Astrocyte (in vitro differentiated cells and primary cell): Measurements from ENCODE around the gene UQCR11. TPM values are rescaled to one million over a fixed set of nuclear protein-coding genes. Genes with fewer than 3 reads are reported as not detected.
A peak's percentile ranks its signal among the peaks of the same experiment; 100 is the strongest.

Experiments
- DNase-seq: peaks from one replicate; pipeline ENCODE4 v3.0.0-alpha.2; 2010; ENCODE audit warnings: low read depth
- FAIRE-seq: peaks from 2 replicates; lab custom pipeline; 2011; peaks lifted over from hg19 to GRCh38; lab: Jason Lieb, UNC
- H2AFZ ChIP-seq: 2 replicates; pipeline ENCODE4 v1.6.0; 2012; ENCODE audit warnings: low read depth, low read length, inconsistent platforms
- H3K27ac ChIP-seq: 2 replicates; pipeline ENCODE4 v1.5.1; 2011; ENCODE audit warnings: low read depth, low read length, inconsistent platforms
- H3K27me3 ChIP-seq: 2 replicates; pipeline ENCODE4 v1.6.0; 2011; ENCODE audit warnings: low read length, inconsistent platforms; ENCODE audit not compliant: insufficient read depth
- H3K36me3 ChIP-seq: 2 replicates; pipeline ENCODE4 v1.5.1; 2011; ENCODE audit warnings: low read length, inconsistent platforms; ENCODE audit not compliant: insufficient read depth
- H3K4me1 ChIP-seq: 2 replicates; pipeline ENCODE4 v1.5.1; 2011; ENCODE audit warnings: low read length, inconsistent platforms; ENCODE audit not compliant: insufficient read depth
- H3K4me2 ChIP-seq: 2 replicates; pipeline ENCODE4 v1.6.0; 2012; ENCODE audit warnings: low read length, inconsistent platforms
- H3K4me3 ChIP-seq: 2 replicates; pipeline ENCODE4 v1.5.1; 2011; ENCODE audit warnings: low read depth, mild to moderate bottlenecking, low read length, inconsistent platforms; ENCODE audit not compliant: insufficient read depth
- H3K79me2 ChIP-seq: 2 replicates; pipeline ENCODE4 v1.6.0; 2012; ENCODE audit warnings: mild to moderate bottlenecking, low read length, inconsistent platforms; ENCODE audit not compliant: insufficient read depth
- H3K9ac ChIP-seq: 2 replicates; pipeline ENCODE4 v1.6.0; 2012; ENCODE audit warnings: mild to moderate bottlenecking, low read length, inconsistent platforms
- H3K9me3 ChIP-seq: 2 replicates; pipeline ENCODE4 v1.5.1; 2012; ENCODE audit warnings: low read depth, mild to moderate bottlenecking, low read length, inconsistent platforms; ENCODE audit not compliant: insufficient read depth
- H4K20me1 ChIP-seq: 2 replicates; pipeline ENCODE4 v1.6.0; 2012; ENCODE audit warnings: low read length, inconsistent platforms; ENCODE audit not compliant: insufficient read depth
- H3K27ac Mint-ChIP-seq: one replicate; pipeline ENCODE4 v1.8.0; 2021; ENCODE audit warnings: mild to moderate bottlenecking, mixed read lengths; ENCODE audit not compliant: unreplicated experiment
- H3K27me3 Mint-ChIP-seq: one replicate; pipeline ENCODE4 v1.8.0; 2021; ENCODE audit warnings: low read depth, mixed read lengths; ENCODE audit not compliant: unreplicated experiment
- H3K36me3 Mint-ChIP-seq: one replicate; pipeline ENCODE4 v1.8.0; 2021; ENCODE audit warnings: low read depth, mixed read lengths; ENCODE audit not compliant: unreplicated experiment
- H3K4me1 Mint-ChIP-seq: one replicate; pipeline ENCODE4 v1.8.0; 2021; ENCODE audit warnings: low read depth, mixed read lengths; ENCODE audit not compliant: unreplicated experiment
- H3K4me3 Mint-ChIP-seq: one replicate; pipeline ENCODE4 v1.8.0; 2021; ENCODE audit warnings: mild to moderate bottlenecking, moderate library complexity, mixed read lengths; ENCODE audit not compliant: unreplicated experiment
- H3K9me3 Mint-ChIP-seq: one replicate; pipeline ENCODE4 v1.8.0; 2021; ENCODE audit warnings: mild to moderate bottlenecking, mixed read lengths; ENCODE audit not compliant: unreplicated experiment
- CTCF ChIP-seq: IDR thresholded peaks from 2 replicates; pipeline ENCODE4 v1.5.1; 2011; ENCODE audit warnings: low read depth, mild to moderate bottlenecking, inconsistent platforms, low read length, moderate library complexity; ENCODE audit not compliant: insufficient read depth
- EZH2 ChIP-seq: IDR thresholded peaks from 2 replicates; pipeline ENCODE4 v1.6.1; 2012; ENCODE audit warnings: mild to moderate bottlenecking, low read length, inconsistent platforms; ENCODE audit not compliant: insufficient read depth
- total RNA-seq: library from RNA; stranded (reverse); gene quantifications from 2 replicates; pipeline ENCODE4 v1.2.1, GENCODE V29; 2021

Gene UQCR11
- total RNA-seq, 1 donor from 2014 or later, result 255 TPM

- Mint-ChIP-seq H3K9me3 (no peaks in the 10 kb centered on the region), H3K36me3 (peaks cover 3% of the 10 kb centered on the region), H3K27me3 (peaks cover 2% of the 10 kb centered on the region), H3K27ac (peak overlapping the region; percentile 85), H3K4me3 (peak overlapping the region; percentile 92), H3K4me1 (no peaks in the 10 kb centered on the region)
- TF ChIP-seq CTCF (no peak), EZH2 (no peak)
- peak overlapping the region; percentile 86 for H3K9ac ChIP-seq
- DNase-seq, result no peak
- FAIRE-seq, result no peak
- H3K4me2 ChIP-seq, result peak overlapping the region; percentile 99
- no peaks in the 10 kb centered on the region for H3K36me3 ChIP-seq
- peak overlapping the region; percentile 49 for H3K27ac ChIP-seq
- H3K27me3 ChIP-seq, result no peaks in the 10 kb centered on the region
- no peaks in the 10 kb centered on the region for H3K9me3 ChIP-seq
- peaks cover 46% of the 10 kb centered on the region for H4K20me1 ChIP-seq
- H2AFZ ChIP-seq, result no peak overlapping the region
- H3K4me1 ChIP-seq, result peaks cover 3% of the 10 kb centered on the region
- peak overlapping the region; percentile 84 for H3K4me3 ChIP-seq
- peaks cover 51% of the 10 kb centered on the region for H3K79me2 ChIP-seq
Observed at GRCh38 chr19:1651568-1652291, 46.5 kb upstream of the UQCR11 start.

- H3K27me3 ChIP-seq, result no peaks in the 10 kb centered on the region
- H3K79me2 ChIP-seq, result peaks cover 58% of the 10 kb centered on the region
- H3K4me3 Mint-ChIP-seq, result peak overlapping the region; percentile 92
- H3K9me3 ChIP-seq, result no peaks in the 10 kb centered on the region
- no peak for DNase-seq
- no peak overlapping the region for H2AFZ ChIP-seq
- H3K9me3 Mint-ChIP-seq, result no peaks in the 10 kb centered on the region
- peaks cover 3% of the 10 kb centered on the region for H3K36me3 Mint-ChIP-seq
- peaks cover 50% of the 10 kb centered on the region for H4K20me1 ChIP-seq
- peak overlapping the region; percentile 86 for H3K9ac ChIP-seq
- peaks cover 3% of the 10 kb centered on the region for H3K4me1 ChIP-seq
- no peaks in the 10 kb centered on the region for H3K36me3 ChIP-seq
- H3K4me1 Mint-ChIP-seq, result no peaks in the 10 kb centered on the region
- no peak for TF ChIP-seq CTCF
- H3K4me3 ChIP-seq, result peak overlapping the region; percentile 84
- H3K27ac Mint-ChIP-seq, result peak overlapping the region; percentile 87
- peak overlapping the region; percentile 99 for H3K4me2 ChIP-seq
- H3K27ac ChIP-seq, result peak overlapping the region; percentile 49
- H3K27me3 Mint-ChIP-seq, result no peaks in the 10 kb centered on the region
- FAIRE-seq, result no peak
Observed at GRCh38 chr19:1650650-1651567, 45.6 kb upstream of the UQCR11 start.
